Activated naive CD8-positive, alpha-beta T cell treated with anti-CD3 and anti-CD28 coated beads, Interleukin-2, amount 10 ng/mL, durations not matched to agents 7 days and 5 days (primary cell): ENCODE data around the gene CWF19L1. TPM values are rescaled to one million over a fixed set of nuclear protein-coding genes. Genes with fewer than 3 reads are reported as not detected.
"Not testable (repeated sequence)": the region's sequence is repeated elsewhere in the genome, so short reads cannot be mapped to it uniquely, and the experiment has no call there.

Experiments
- ATAC-seq: fragments of 150-1000 bp; cut with Tn5 transposase; one replicate; pipeline ENCODE4 v1.10.0; 2021; ENCODE audit warnings: low read depth, moderate library complexity
- POLR2A ChIA-PET: fragments of 350-600 bp; sonication (Branson Sonifier 250); formaldehyde crosslinking; loops from one replicate; lab custom pipeline; 2021; ENCODE audit warnings: antibody characterized with exemption; lab: Charles Lee
- DNase-seq: peaks from one replicate; pipeline ENCODE4 v3.0.0; 2021
- H3K27ac Mint-ChIP-seq: one replicate; pipeline ENCODE4 v1.8.0; 2022; ENCODE audit warnings: mild to moderate bottlenecking, mixed read lengths
- H3K27me3 Mint-ChIP-seq: one replicate; pipeline ENCODE4 v1.8.0; 2022; ENCODE audit warnings: mild to moderate bottlenecking, moderate library complexity, mixed read lengths
- H3K36me3 Mint-ChIP-seq: one replicate; pipeline ENCODE4 v1.8.0; 2021; ENCODE audit warnings: mild to moderate bottlenecking, mixed read lengths
- H3K4me1 Mint-ChIP-seq: one replicate; pipeline ENCODE4 v1.8.0; 2021; ENCODE audit warnings: mixed read lengths
- H3K4me3 Mint-ChIP-seq: one replicate; pipeline ENCODE4 v1.8.0; 2022; ENCODE audit warnings: mild to moderate bottlenecking, moderate library complexity, mixed read lengths
- H3K9me3 Mint-ChIP-seq: one replicate; pipeline ENCODE4 v1.8.0; 2021; ENCODE audit warnings: mixed read lengths
- total RNA-seq, 2 experiments: library from RNA; stranded (reverse); gene quantifications; one replicate each; pipeline ENCODE4 v1.2.3, GENCODE V29; 2021

Gene CWF19L1
- total RNA-seq, 2 experiments from 2014 or later = 39.0 to 39.7 TPM

DNA sequence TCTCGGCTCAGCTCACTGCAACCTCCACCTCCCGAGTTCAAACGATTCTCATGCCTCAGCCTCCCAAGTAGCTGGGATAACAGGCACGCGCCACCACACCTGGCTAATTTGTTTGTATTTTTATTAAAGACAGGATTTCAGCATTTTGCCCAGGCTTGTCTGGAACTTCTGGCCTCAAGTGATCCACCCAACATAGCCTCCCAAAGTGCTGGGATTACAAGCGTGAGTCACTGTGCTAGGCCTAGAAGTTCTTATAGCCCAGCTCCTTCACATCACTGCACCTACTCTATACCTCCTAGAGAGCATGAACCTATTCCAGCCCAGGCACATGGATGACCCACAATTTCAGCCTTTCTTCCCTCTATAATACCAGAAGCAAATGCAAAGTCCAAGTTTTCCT is 20.3 kb upstream of the CWF19L1 start:
- H3K27me3 Mint-ChIP-seq = peaks cover 10% of the 10 kb centered on the region
- H3K36me3 Mint-ChIP-seq = peaks cover 9% of the 10 kb centered on the region
- H3K27ac Mint-ChIP-seq = peak overlapping the region; percentile 99
- POLR2A ChIA-PET = interaction anchor here (0.6 to 1.5 kb wide), 2 partner anchors 8 to 59 kb away, joined by 4 to 6 read pairs; partner anchors contain the start of gene SCD
- no peak overlapping the region for H3K4me3 Mint-ChIP-seq
- ATAC-seq (no peak), DNase-seq (no peak)
- no peaks in the 10 kb centered on the region for H3K9me3 Mint-ChIP-seq
- peaks cover 16% of the 10 kb centered on the region for H3K4me1 Mint-ChIP-seq

DNA sequence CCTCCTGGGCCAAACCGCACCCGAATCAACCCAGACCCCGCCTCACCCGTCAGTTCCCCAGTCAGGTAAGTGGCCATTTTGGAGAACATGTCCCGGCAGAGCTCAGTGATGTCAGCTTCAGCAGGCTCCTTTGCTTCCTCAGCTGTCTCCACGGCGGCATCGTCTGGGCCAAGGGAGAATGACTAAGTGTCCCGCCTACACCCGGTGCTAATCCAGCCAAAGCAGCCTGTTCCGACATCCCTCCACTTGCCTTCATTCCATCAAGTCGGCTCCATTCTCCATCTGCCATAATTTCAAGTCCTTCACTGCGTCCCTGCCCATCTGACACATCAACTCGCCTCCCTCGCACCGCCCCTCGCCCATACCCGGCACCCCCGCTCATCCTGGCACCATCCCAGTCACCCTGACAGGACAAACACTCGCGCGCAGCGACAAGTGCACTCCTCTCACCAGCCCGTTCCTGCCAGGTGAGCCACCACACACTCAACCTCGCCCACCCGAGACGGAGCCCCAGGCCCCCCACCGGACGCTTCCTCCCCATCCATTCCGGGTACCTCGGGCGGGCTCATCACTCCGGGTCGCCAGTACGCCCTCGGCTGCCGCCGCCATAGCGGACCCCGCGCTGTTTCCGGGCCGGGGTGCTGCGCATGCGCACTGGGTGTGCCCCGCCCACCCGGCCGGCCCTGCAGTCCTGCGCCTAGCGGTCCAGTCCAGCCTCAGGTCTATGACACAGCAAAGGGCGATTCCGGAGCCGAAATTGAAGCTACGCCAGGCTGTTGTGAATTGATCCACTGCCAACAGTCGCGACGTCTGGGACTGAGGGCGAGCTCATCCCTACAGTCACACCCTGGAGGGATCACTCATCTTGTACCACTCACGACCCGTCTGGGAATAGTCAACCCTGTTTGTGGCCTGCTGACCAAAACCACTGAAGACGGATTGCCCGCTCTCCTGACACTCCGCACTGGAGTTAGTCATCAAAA is 18.9 kb upstream of the CWF19L1 start, which contains the start of gene BLOC1S2:
Gene BLOC1S2, minus strand, starts transcription at position 630 of the 983 bp plus-strand sequence. Its CDS starts 21 bp downstream, at position 609.
- POLR2A ChIA-PET = interaction anchor here (0.6 to 1.5 kb wide), 7 partner anchors 17 to 232 kb away, joined by 3 to 6 read pairs (median 4); partner anchors contain the start of genes CWF19L1 and SCD
- Mint-ChIP-seq H3K4me3 (peak within 1 kb of the TSS; percentile 99), H3K36me3 (peaks cover 9% of the 10 kb centered on the region), H3K4me1 (peaks cover 16% of the 10 kb centered on the region), H3K27me3 (peaks cover 3% of the 10 kb centered on the region), H3K9me3 (no peaks in the 10 kb centered on the region), H3K27ac (peak within 1 kb of the TSS; percentile 99)
- peak; percentile 96 for DNase-seq
- ATAC-seq = peak; percentile 91

DNA sequence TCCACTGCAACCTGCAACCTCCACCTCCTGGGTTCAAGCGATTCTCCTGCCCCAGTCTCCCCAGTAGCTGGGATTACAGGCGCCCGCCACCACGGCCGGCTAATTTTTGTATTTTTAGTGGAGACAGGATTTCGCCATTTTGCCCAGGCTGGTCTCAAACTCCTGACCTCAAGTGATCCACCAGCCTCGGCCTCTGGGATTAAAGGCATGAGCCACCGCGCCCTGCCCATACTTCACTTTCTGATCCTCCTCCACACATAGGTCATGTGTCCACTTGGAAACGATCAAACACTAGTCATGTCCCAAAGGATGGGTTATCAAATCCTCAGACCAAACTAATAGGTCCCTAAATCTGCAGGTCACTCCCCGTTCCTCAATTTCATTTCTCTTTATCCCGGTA is 17.9 kb upstream of the CWF19L1 start:
- H3K36me3 Mint-ChIP-seq = peaks cover 11% of the 10 kb centered on the region
- peak overlapping the region; percentile 99 for H3K27ac Mint-ChIP-seq
- not testable (repeated sequence) for ATAC-seq, H3K9me3 Mint-ChIP-seq, H3K27me3 Mint-ChIP-seq, DNase-seq
- POLR2A ChIA-PET = interaction anchor here (0.6 to 1.0 kb wide), 3 partner anchors 18 to 165 kb away, joined by 3 to 6 read pairs (median 4); partner anchors contain the start of gene CWF19L1
- peaks cover 19% of the 10 kb centered on the region for H3K4me1 Mint-ChIP-seq
- H3K4me3 Mint-ChIP-seq = peak overlapping the region; percentile 99

DNA sequence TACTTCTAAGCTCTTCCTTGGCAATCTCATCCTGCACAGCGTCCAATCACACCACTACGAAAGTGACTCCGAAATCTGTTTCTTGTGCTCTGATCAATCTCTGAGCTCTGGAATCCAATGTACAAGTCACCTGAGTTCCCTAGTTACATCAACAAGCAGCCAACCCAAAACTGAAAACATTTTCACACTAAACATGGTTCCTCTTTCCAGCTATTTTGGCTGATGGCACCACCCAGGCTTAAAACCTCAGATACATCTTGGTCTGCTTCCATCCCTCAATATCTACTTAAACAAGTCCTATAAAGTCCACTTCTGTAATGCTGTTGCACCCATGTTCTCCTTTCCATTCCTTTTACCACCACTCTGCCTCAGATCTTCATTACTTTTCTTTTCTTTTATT is 15.5 kb upstream of the CWF19L1 start:
- POLR2A ChIA-PET = interaction anchor here (0.6 kb wide), 1 partner anchor 12 kb away, joined by 4 read pairs; no protein-coding TSS in a partner anchor
- H3K9me3 Mint-ChIP-seq = no peaks in the 10 kb centered on the region
- no peak overlapping the region for H3K27ac Mint-ChIP-seq
- no peak for DNase-seq
- H3K36me3 Mint-ChIP-seq = peaks cover 19% of the 10 kb centered on the region
- ATAC-seq = no peak
- H3K27me3 Mint-ChIP-seq = no peaks in the 10 kb centered on the region
- no peak overlapping the region for H3K4me3 Mint-ChIP-seq
- peaks cover 19% of the 10 kb centered on the region for H3K4me1 Mint-ChIP-seq

DNA sequence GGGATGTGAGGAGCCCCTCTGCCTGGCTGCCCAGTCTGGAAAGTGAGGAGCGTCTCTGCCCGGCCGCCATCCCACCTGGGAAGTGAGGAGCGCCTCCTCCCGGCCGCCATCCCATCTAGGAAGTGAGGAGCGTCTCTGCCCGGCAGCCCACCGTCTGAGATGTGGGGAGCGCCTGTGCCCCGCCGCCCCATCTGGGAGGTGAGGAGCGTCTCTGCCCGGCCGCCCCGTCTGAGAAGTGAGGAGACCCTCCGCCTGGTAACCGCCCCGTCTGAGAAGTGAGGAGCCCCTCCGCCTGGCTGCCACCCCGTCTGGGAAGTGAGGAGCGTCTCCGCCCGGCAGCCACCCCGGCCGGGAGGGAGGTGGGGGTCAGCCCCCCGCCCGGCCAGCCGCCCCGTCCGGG is 9.5 kb upstream of the CWF19L1 start:
- not testable (repeated sequence) for H3K4me3 Mint-ChIP-seq

DNA sequence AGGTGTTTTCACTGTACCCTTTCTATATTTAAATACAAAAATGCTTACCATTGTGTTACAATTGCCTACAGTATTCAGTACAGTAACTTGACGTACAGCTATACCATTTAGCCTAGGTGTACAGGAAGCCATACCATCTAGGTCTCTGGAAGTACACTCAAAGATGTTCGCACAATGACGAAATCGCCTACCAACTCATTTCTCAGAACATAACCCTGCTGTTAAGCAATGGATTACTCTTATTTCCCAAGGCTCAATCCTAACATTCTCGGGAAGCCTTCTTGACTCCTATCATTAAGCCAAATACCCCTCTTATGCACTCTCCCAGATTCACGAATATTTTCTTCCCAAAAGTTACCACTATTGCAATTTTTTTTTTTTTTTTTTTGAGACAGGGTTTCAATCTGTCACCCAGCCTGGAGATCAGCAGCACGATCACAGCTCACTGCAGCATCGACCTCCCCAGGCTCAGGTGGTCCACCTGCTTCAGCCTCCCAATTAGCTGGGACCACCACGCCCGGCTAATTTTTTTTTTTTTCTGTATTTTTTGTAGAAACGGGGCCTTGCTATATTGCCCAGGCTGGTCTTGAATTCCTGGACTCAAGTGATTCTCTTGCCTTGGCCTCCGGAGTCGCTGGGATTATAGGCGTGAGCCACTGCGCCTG is 1.5 kb downstream of the CWF19L1 start:
- H3K36me3 Mint-ChIP-seq = peaks cover 6% of the 10 kb centered on the region
- peak overlapping the region; percentile 67 for H3K4me3 Mint-ChIP-seq
- DNase-seq (no peak), ATAC-seq (no peak)
- no peaks in the 10 kb centered on the region for H3K9me3 Mint-ChIP-seq
- H3K4me1 Mint-ChIP-seq = peaks cover 14% of the 10 kb centered on the region
- POLR2A ChIA-PET = interaction anchor here (0.6 to 0.7 kb wide), 3 partner anchors 9 to 492 kb away, joined by 3 to 6 read pairs (median 3); no protein-coding TSS in a partner anchor
- H3K27me3 Mint-ChIP-seq = no peaks in the 10 kb centered on the region
- H3K27ac Mint-ChIP-seq = no peak overlapping the region

More for the DNA sequence above, 9.5 kb upstream of the CWF19L1 start:
- H3K27ac Mint-ChIP-seq, POLR2A ChIA-PET, H3K27me3 Mint-ChIP-seq, H3K9me3 Mint-ChIP-seq, ATAC-seq, H3K4me1 Mint-ChIP-seq, DNase-seq: not testable (repeated sequence)
- H3K36me3 Mint-ChIP-seq = peaks cover 19% of the 10 kb centered on the region

DNA sequence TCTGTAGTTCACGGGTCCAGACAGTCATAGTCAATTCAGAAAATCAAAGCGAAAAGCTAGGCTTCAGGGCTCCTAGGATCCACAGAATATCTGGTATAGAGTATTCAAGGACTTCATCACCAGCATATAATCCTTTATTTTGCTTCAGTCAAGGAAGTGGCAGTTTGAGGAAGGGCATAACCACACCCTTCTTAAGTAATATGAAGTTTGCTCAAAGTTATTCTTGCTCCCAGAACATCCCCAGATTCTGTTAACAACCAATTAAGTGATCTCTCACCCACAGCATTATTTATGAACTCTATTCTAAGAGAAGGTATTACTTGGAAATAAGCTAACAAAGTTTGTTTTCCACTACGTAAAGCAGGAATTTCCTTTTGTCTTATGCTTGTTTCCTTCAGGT is 13.2 kb downstream of the CWF19L1 start:
- Mint-ChIP-seq H3K27me3 (no peaks in the 10 kb centered on the region), H3K9me3 (no peaks in the 10 kb centered on the region), H3K4me1 (no peaks in the 10 kb centered on the region), H3K4me3 (no peak overlapping the region), H3K36me3 (peaks cover 25% of the 10 kb centered on the region), H3K27ac (no peak overlapping the region)
- ATAC-seq (no peak), DNase-seq (no peak)
- POLR2A ChIA-PET = no interaction called here

DNA sequence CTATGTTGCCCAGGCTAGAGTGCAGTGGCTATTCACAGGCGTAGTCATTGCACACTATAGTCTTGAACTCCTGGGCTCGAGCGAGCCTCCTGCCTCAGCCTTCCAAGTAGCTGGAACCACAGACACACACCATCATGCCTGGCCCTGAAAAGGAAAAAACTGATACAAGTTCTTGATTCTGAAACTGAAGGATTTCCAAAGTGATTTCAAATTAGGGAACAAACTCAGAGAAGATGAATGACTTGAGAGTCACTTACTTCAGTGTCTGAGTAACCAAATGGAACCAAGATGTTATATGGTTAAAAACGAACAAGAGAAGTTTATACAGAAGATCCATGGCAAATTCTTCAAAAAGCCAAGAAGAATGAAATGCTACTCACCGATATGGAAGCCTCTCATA is 14.4 kb downstream of the CWF19L1 start:
- ATAC-seq (no peak), DNase-seq (no peak)
- no peaks in the 10 kb centered on the region for H3K27me3 Mint-ChIP-seq
- H3K4me3 Mint-ChIP-seq = no peak overlapping the region
- H3K9me3 Mint-ChIP-seq = no peaks in the 10 kb centered on the region
- no peak overlapping the region for H3K27ac Mint-ChIP-seq
- H3K36me3 Mint-ChIP-seq = peaks cover 21% of the 10 kb centered on the region
- no peaks in the 10 kb centered on the region for H3K4me1 Mint-ChIP-seq
- POLR2A ChIA-PET = no interaction called here

DNA sequence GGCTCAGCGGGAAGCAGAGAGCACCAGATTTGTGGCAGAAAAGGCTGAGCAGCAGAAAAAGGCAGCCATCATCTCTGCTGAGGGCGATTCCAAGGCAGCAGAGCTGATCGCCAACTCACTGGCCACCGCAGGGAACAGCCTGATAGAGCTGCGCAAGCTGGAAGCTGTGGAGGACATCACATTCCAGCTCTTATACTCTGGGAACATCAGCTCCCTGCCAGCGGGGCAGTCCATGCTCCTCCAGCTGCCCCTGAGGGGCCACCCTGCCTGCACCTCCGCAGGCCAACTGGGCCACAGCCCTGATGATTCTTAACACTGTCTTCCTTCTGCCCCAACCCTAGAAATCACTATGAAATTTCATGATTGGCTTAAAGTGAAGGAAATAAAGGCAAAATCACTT is 18.6 kb downstream of the CWF19L1 start:
- H3K36me3 Mint-ChIP-seq = peaks cover 10% of the 10 kb centered on the region
- POLR2A ChIA-PET = no interaction called here
- ATAC-seq (no peak), DNase-seq (no peak)
- no peaks in the 10 kb centered on the region for H3K27me3 Mint-ChIP-seq
- no peak overlapping the region for H3K27ac Mint-ChIP-seq
- no peaks in the 10 kb centered on the region for H3K9me3 Mint-ChIP-seq
- H3K4me3 Mint-ChIP-seq = no peak overlapping the region
- H3K4me1 Mint-ChIP-seq = no peaks in the 10 kb centered on the region

DNA sequence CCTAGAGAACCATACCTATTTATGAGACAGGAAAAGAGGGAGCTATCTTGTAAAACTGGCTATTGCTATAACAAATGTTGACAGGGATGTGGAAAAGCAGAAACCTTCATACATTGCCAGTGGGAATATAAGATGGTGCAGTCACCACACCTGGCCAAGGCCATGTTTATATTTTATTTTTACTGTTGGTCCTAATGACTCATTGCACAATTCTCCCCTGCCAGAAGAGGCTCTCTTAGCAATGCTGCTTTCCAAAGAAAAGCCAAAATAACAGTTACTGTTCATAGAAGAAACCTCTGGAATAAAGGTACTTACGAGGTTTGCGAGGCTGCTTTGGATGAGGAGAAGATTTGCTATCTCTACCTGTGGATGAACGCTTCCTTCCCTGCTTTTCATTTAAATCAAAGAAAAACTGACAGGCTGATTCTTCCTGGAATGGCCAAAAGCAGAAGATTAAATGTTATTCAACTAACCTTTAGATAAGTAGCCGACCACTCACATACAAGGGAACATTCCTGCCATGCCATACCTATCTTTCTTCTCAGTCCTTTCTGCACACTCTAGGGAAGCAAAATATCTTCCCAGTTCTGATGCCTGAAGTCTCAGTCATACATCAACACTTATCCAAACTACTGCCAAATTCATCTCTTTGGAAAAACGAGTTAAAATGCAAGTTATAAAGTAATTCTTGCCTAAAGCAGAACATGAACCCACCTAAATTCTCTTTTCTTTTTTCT is 21.8 kb downstream of the CWF19L1 start:
- ATAC-seq (no peak), DNase-seq (no peak)
- H3K9me3 Mint-ChIP-seq = no peaks in the 10 kb centered on the region
- POLR2A ChIA-PET = no interaction called here
- no peak overlapping the region for H3K4me3 Mint-ChIP-seq
- no peak overlapping the region for H3K27ac Mint-ChIP-seq
- peaks cover 10% of the 10 kb centered on the region for H3K36me3 Mint-ChIP-seq
- H3K27me3 Mint-ChIP-seq = no peaks in the 10 kb centered on the region
- H3K4me1 Mint-ChIP-seq = no peaks in the 10 kb centered on the region

DNA sequence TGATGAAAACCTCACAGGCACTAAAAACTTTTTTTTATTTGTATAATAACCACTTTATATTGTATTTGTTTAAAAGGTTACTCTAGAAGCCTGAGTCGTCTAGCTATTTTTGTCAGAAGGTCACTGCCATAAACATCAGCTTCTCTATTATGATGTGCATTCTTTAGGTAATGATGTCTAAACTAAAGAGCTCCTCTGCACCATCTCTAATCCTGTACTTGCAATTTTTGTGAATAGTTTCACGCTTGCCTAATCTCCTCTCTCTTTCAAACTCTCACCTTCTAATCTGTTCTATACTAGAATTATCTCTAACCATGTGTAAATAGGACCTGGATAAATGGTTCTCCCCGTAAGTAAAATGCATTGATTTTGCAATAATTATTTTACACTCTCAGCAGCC is 27.6 kb downstream of the CWF19L1 start:
- ATAC-seq (no peak), DNase-seq (no peak)
- Mint-ChIP-seq H3K27ac (no peak overlapping the region), H3K4me1 (peaks cover 1% of the 10 kb centered on the region), H3K27me3 (no peaks in the 10 kb centered on the region), H3K36me3 (peaks cover 16% of the 10 kb centered on the region), H3K9me3 (no peaks in the 10 kb centered on the region), H3K4me3 (no peak overlapping the region)
- POLR2A ChIA-PET = no interaction called here

DNA sequence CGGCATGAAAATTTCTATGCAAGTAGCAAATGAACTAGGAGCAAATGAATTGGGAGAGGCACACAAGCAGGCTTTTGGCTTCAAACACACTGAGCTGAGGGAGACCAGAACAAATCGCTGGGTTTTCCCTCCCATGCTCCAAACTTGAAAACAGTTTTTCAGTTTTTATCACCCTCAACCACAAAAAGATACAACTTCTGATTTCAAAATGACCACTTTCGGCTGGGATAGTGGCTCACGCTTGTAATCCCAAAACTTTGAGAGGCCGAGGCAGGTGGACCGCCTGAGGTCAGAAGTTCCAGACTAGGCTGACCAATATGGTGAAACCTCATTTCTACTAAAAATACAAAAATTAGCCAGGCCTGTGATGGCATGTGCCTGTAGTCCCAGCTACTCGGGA is 29.0 kb downstream of the CWF19L1 start:
- DNase-seq (no peak), ATAC-seq (no peak)
- peaks cover 16% of the 10 kb centered on the region for H3K36me3 Mint-ChIP-seq
- H3K9me3 Mint-ChIP-seq = no peaks in the 10 kb centered on the region
- no peaks in the 10 kb centered on the region for H3K27me3 Mint-ChIP-seq
- peaks cover 1% of the 10 kb centered on the region for H3K4me1 Mint-ChIP-seq
- POLR2A ChIA-PET = no interaction called here
- H3K4me3 Mint-ChIP-seq = no peak overlapping the region
- no peak overlapping the region for H3K27ac Mint-ChIP-seq

DNA sequence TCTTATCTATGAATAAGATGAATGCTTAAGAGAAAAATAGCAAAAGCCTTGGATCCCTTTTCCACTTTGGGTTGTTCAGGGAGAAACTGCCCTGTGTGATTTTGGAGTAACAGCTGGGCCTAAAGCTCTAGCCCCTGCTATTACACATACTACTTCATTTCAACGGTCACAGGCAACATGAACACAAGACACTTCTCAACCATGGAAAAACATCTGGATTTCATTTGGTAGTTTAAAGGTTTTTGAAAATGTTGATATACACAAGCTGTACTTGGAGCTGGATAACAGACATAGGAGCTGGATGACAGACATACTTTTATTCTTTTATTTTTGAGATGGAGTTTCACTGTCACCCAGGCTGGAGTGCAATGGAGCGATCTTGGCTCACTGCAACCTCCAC is 35.3 kb downstream of the CWF19L1 start:
- Mint-ChIP-seq H3K9me3 (no peaks in the 10 kb centered on the region), H3K27ac (no peak overlapping the region), H3K4me3 (no peak overlapping the region), H3K4me1 (peaks cover 18% of the 10 kb centered on the region), H3K36me3 (peaks cover 15% of the 10 kb centered on the region), H3K27me3 (no peaks in the 10 kb centered on the region)
- ATAC-seq = no peak
- DNase-seq = no peak
- POLR2A ChIA-PET = no interaction called here
